OCI-LY7 (cell line): ENCODE data around the gene NCAPD3. TPM values are rescaled to one million over a fixed set of nuclear protein-coding genes. Genes with fewer than 3 reads are reported as not detected.

Experiments
- BruUV-seq: library from RNA; stranded (reverse); fragments of 400-500 nt; replicated peaks from 2 replicates; lab custom pipeline; 2021; lab: Mats Ljungman, UMichigan
- CTCF ChIA-PET: fragments of 300-600 bp; sonication (Branson Sonifier 250); formaldehyde crosslinking; loops from one replicate; lab custom pipeline; 2022; ENCODE audit warnings: antibody characterized with exemption; ENCODE audit not compliant: unreplicated experiment; lab: Charles Lee
- POLR2A ChIA-PET: fragments of 300-600 bp; sonication (Branson Sonifier 250); formaldehyde crosslinking; loops from one replicate; lab custom pipeline; 2022; ENCODE audit warnings: antibody characterized with exemption; lab: Charles Lee
- DNase-seq: peaks from one replicate; pipeline ENCODE4 v3.0.0-alpha.2; 2015; ENCODE audit warnings: low spot score
- H2AFZ ChIP-seq: fragments of 200-600 bp; sonication (generic), shearing (Covaris generic); 2 replicates; pipeline ENCODE4 v1.6.1; 2014; ENCODE audit warnings: mild to moderate bottlenecking, antibody characterized with exemption, low read length, moderate library complexity
- H3K27ac ChIP-seq: fragments of 200-600 bp; sonication (generic); 2 replicates; pipeline ENCODE4 v1.5.1; 2014; ENCODE audit warnings: mixed run types, low read depth, mild to moderate bottlenecking, moderate library complexity, low read length, inconsistent platforms; ENCODE audit not compliant: poor library complexity, severe bottlenecking
- H3K36me3 ChIP-seq: fragments of 200-600 bp; sonication (generic); 2 replicates; pipeline ENCODE4 v1.6.1; 2014; ENCODE audit warnings: mild to moderate bottlenecking, antibody characterized with exemption, low read length, moderate library complexity, mixed read lengths; ENCODE audit not compliant: insufficient read depth
- H3K4me1 ChIP-seq: fragments of 200-600 bp; sonication (generic); 2 replicates; pipeline ENCODE4 v1.5.1; 2014; ENCODE audit warnings: mild to moderate bottlenecking, low read length; ENCODE audit not compliant: insufficient read depth, poor library complexity, severe bottlenecking
- H3K4me2 ChIP-seq: fragments of 200-600 bp; sonication (generic); 2 replicates; pipeline ENCODE4 v1.6.1; 2014; ENCODE audit warnings: mild to moderate bottlenecking, low read length
- H3K4me3 ChIP-seq: fragments of 200-600 bp; sonication (generic); 2 replicates; pipeline ENCODE4 v1.5.1; 2014; ENCODE audit warnings: mild to moderate bottlenecking, low read depth, low read length; ENCODE audit not compliant: poor library complexity, severe bottlenecking
- H3K79me2 ChIP-seq: fragments of 200-600 bp; sonication (generic); 2 replicates; pipeline ENCODE4 v1.6.1; 2016; ENCODE audit warnings: low read depth, mild to moderate bottlenecking, low read length, moderate library complexity, mixed read lengths; ENCODE audit not compliant: insufficient read depth
- H3K9me2 ChIP-seq: fragments of 200-600 bp; sonication (generic); 2 replicates; pipeline ENCODE4 v1.6.1; 2016; ENCODE audit warnings: mild to moderate bottlenecking, low read length, mixed read lengths; ENCODE audit not compliant: insufficient read depth
- H3K9me3 ChIP-seq: fragments of 200-600 bp; sonication (generic); 2 replicates; pipeline ENCODE4 v1.6.1; 2014; ENCODE audit warnings: mild to moderate bottlenecking, mixed run types, low read length, mixed read lengths
- H4K20me1 ChIP-seq: fragments of 200-600 bp; sonication (generic); 2 replicates; pipeline ENCODE4 v1.6.1; 2014; ENCODE audit warnings: mild to moderate bottlenecking, antibody characterized with exemption, low read length, moderate library complexity, mixed read lengths; ENCODE audit not compliant: insufficient read depth
- CTCF ChIP-seq: fragments of 200-600 bp; sonication (generic); conservative IDR thresholded peaks from 2 replicates; pipeline ENCODE4 v1.5.1; 2014; ENCODE audit warnings: mild to moderate bottlenecking, antibody characterized with exemption, low read length, moderate library complexity, mixed read lengths
- EZH2phosphoT487 ChIP-seq: fragments of 200-600 bp; sonication (generic); IDR thresholded peaks from 2 replicates; pipeline ENCODE4 v1.6.1; 2018; ENCODE audit warnings: low read depth, borderline replicate concordance, mild to moderate bottlenecking, mixed run types, antibody characterized with exemption, low read length, moderate library complexity, mixed read lengths
- intact Hi-C: fragments of 100-400 bp; cut with micrococcal nuclease; formaldehyde crosslinking; loops from one replicate; pipeline ENCODE4 v1.10.0; 2022; ENCODE audit not compliant: unreplicated experiment
- total RNA-seq, 2 experiments: library from RNA; depleted of rRNA in 1 of 2; stranded (reverse); fragments of >200 nt in 1 of 2; shearing (Covaris generic) in 1 of 2; gene quantifications; 2 replicates each; pipeline ENCODE4 v1.2.3, GENCODE V29; 2014 to 2022

The NCAPD3 gene
- total RNA-seq, 2 experiments from 2014 or later: 89.1 to 112 TPM

- no peaks in the 10 kb centered on the region for H3K9me2 ChIP-seq
- H3K27ac ChIP-seq: no peak overlapping the region
- ChIA-PET CTCF (no interaction called here), POLR2A (no interaction called here)
- H3K4me2 ChIP-seq: no peak overlapping the region
- intact Hi-C loops: no loop called here
- no peak for TF ChIP-seq CTCF
- no peak for TF ChIP-seq EZH2phosphoT487
- no peaks in the 10 kb centered on the region for H3K9me3 ChIP-seq
- no peak for DNase-seq
- no peak overlapping the region for H3K4me3 ChIP-seq
- no peaks in the 10 kb centered on the region for H3K79me2 ChIP-seq
- no peaks in the 10 kb centered on the region for H4K20me1 ChIP-seq
- BruUV-seq: no TSS peak
- H3K4me1 ChIP-seq: no peaks in the 10 kb centered on the region
- H3K36me3 ChIP-seq: peaks cover 98% of the 10 kb centered on the region
- no peak overlapping the region for H2AFZ ChIP-seq
These were observed 51.8 kb downstream of the NCAPD3 start for GRCh38 chr11:134171951-134172350.

GRCh38 chr11:134170919-134171281 is 52.9 kb downstream of the NCAPD3 start:
- H3K4me2 ChIP-seq: no peak overlapping the region
- H3K79me2 ChIP-seq: no peaks in the 10 kb centered on the region
- no peak for DNase-seq
- H3K9me3 ChIP-seq: no peaks in the 10 kb centered on the region
- ChIA-PET CTCF (no interaction called here), POLR2A (no interaction called here)
- H3K4me1 ChIP-seq: no peaks in the 10 kb centered on the region
- no peak overlapping the region for H2AFZ ChIP-seq
- intact Hi-C loops: no loop called here
- H4K20me1 ChIP-seq: no peaks in the 10 kb centered on the region
- H3K36me3 ChIP-seq: peaks cover 87% of the 10 kb centered on the region
- BruUV-seq: no TSS peak
- H3K9me2 ChIP-seq: no peaks in the 10 kb centered on the region
- no peak for TF ChIP-seq EZH2phosphoT487
- TF ChIP-seq CTCF: no peak
- H3K4me3 ChIP-seq: no peak overlapping the region
- H3K27ac ChIP-seq: no peak overlapping the region

DNA sequence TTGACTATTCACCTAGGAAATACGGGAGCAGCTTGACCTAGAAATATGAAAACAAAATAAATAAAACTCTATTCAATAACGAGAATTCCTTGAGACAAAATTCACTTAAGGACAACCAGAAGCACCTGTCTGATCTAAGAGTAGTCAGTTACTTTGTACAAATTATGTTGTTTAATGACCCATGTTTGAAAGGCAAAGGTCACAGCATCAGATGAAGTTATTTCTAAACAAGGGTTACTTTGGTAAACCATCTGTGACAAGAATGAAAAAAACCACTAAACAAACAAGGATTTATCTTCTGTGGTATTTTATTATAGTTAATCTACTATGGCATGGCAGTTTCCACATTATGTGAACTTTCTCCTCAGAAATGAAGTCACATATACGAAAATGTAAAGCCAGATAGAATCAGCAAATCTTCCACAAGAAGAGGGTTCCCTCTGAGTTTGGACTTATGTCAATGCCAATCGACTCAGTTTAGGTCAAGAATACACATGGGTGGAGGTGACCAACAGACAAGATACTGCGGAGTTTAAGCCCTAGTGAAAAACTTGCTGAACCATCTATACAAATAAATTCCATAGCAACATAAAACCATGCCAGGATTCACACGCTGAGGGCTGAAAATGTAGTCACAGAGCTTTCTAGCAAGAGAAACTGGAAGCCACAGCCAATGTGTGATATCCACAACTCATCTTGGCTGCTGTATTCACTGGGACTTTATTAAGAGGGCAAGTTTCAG is 53.4 kb downstream of the NCAPD3 start:
- H2AFZ ChIP-seq: no peak overlapping the region
- peaks cover 86% of the 10 kb centered on the region for H3K36me3 ChIP-seq
- H3K9me2 ChIP-seq: no peaks in the 10 kb centered on the region
- ChIA-PET CTCF (no interaction called here), POLR2A (no interaction called here)
- no peaks in the 10 kb centered on the region for H3K9me3 ChIP-seq
- no peak for DNase-seq
- no peak overlapping the region for H3K4me3 ChIP-seq
- no peak overlapping the region for H3K27ac ChIP-seq
- H3K4me1 ChIP-seq: no peaks in the 10 kb centered on the region
- intact Hi-C loops: no loop called here
- no peaks in the 10 kb centered on the region for H3K79me2 ChIP-seq
- H3K4me2 ChIP-seq: no peak overlapping the region
- TF ChIP-seq CTCF: no peak
- TF ChIP-seq EZH2phosphoT487: no peak
- no peaks in the 10 kb centered on the region for H4K20me1 ChIP-seq
- BruUV-seq: no TSS peak
